HL-60/S4 treated with retinoic acid at 250 ng/mL for 4 days and 3 days (cell line): ENCODE measurements around the gene ZNF532.

Experiments used
- in situ Hi-C: fragments of 300-500 bp; cut with MboI; formaldehyde crosslinking; loops from 2 replicates; pipeline ENCODE4 v1.7.0; 2022; ENCODE audit warnings: low sequenced_read_pairs

The ZNF532 gene

GRCh38 chr18:58867281-58867961 is 2.7 kb downstream of the ZNF532 start:
- in situ Hi-C loops: no loop called here

- in situ Hi-C loops: no loop called here
Measured at GRCh38 chr18:58868440-58868839, 3.8 kb downstream of the ZNF532 start.

- in situ Hi-C loops: no loop called here
Measured at GRCh38 chr18:58870130-58870529, 5.5 kb downstream of the ZNF532 start.

- in situ Hi-C loops: no loop called here
Measured at GRCh38 chr18:58870621-58871020, 5.9 kb downstream of the ZNF532 start.

- in situ Hi-C loops: no loop called here
Measured at GRCh38 chr18:58871514-58872420, 7.1 kb downstream of the ZNF532 start.

GRCh38 chr18:58878640-58879039 is 14.0 kb downstream of the ZNF532 start:
- in situ Hi-C loops: no loop called here

- in situ Hi-C loops: no loop called here
Measured at GRCh38 chr18:58881477-58881876, 16.8 kb downstream of the ZNF532 start.

- in situ Hi-C loops: no loop called here
Measured at GRCh38 chr18:58882044-58882443, 17.4 kb downstream of the ZNF532 start.

- in situ Hi-C loops: no loop called here
Measured at GRCh38 chr18:58882686-58883085, 18.0 kb downstream of the ZNF532 start.

- in situ Hi-C loops: no loop called here
Measured at GRCh38 chr18:58884680-58885079, 20.0 kb downstream of the ZNF532 start.

- in situ Hi-C loops: no loop called here
Measured at GRCh38 chr18:58886431-58886830, 21.8 kb downstream of the ZNF532 start.

GRCh38 chr18:58886864-58887612 is 22.4 kb downstream of the ZNF532 start:
- in situ Hi-C loops: no loop called here

- in situ Hi-C loops: no loop called here
Measured at GRCh38 chr18:58887613-58887963, 22.9 kb downstream of the ZNF532 start.

GRCh38 chr18:58891776-58892175 is 27.1 kb downstream of the ZNF532 start:
- in situ Hi-C loops: no loop called here

GRCh38 chr18:58892488-58892887 is 27.8 kb downstream of the ZNF532 start:
- in situ Hi-C loops: no loop called here

GRCh38 chr18:58893388-58894099 is 28.9 kb downstream of the ZNF532 start:
- in situ Hi-C loops: no loop called here

GRCh38 chr18:58894930-58895329 is 30.3 kb downstream of the ZNF532 start:
- in situ Hi-C loops: no loop called here

- in situ Hi-C loops: no loop called here
Measured at GRCh38 chr18:58895385-58895784, 30.7 kb downstream of the ZNF532 start.

- in situ Hi-C loops: no loop called here
Measured at GRCh38 chr18:58896268-58896667, 31.6 kb downstream of the ZNF532 start.

GRCh38 chr18:58896734-58897508 is 32.2 kb downstream of the ZNF532 start:
- in situ Hi-C loops: no loop called here
